K562 (cell line): ENCODE results near the gene TMEM217. TPM values are rescaled to one million over a fixed set of nuclear protein-coding genes. Genes with fewer than 3 reads are reported as not detected.

Experiments
- ATAC-seq: fragments of 200-7000 bp; cut with Tn5 transposase; 3 replicates; pipeline ENCODE4 v1.9.1; 2020; ENCODE audit warnings: moderate library complexity
- BruUV-seq: library from RNA; stranded (reverse); fragments of 400-500 nt; replicated peaks from 2 replicates; lab custom pipeline; 2021; lab: Mats Ljungman, UMichigan
- CTCF ChIA-PET: fragments of 300-600 bp; formaldehyde crosslinking; extraction: SDS; loops from one replicate; lab custom pipeline; 2021; ENCODE audit warnings: low intra/inter-chr PET ratio; lab: Yijun Ruan, JAX
- POLR2A ChIA-PET: fragments of 300-600, 350-650 bp; sonication (Branson Sonifier 250); formaldehyde crosslinking; extraction: SDS; loops from one replicate; lab custom pipeline; 2021; ENCODE audit warnings: antibody characterized with exemption, inconsistent platforms; lab: Yijun Ruan, JAX
- DNase-seq, 4 experiments: peaks; one replicate each; pipeline versions ENCODE4 v3.0.0 to v3.0.0-alpha.2; 2011 to 2018; ENCODE audit warnings: low spot score in 3 of 4, mixed read lengths in 3 of 4; ENCODE audit errors: extremely low read depth in 1 of 4
- FAIRE-seq: peaks from 2 replicates; lab custom pipeline; 2011; peaks lifted over from hg19 to GRCh38; lab: Jason Lieb, UNC
- H2AFZ ChIP-seq: 2 replicates; pipeline ENCODE4 v1.6.0; 2011; ENCODE audit warnings: low read depth, low read length, control low read depth, inconsistent platforms
- H3K27ac ChIP-seq: fragments of 200-600 bp; 3 replicates; pipeline ENCODE4 v1.8.0; 2011; ENCODE audit warnings: low read depth, mild to moderate bottlenecking, control low read depth, inconsistent platforms, low read length, moderate library complexity, mixed read lengths; ENCODE audit errors: extremely low read depth
- H3K27me3 ChIP-seq, 2 experiments: fragments of 300-600 bp in 1 of 2; 2 replicates in 1 of 2; 3 replicates in 1 of 2; pipeline versions ENCODE4 v1.6.0 to v1.8.0; 2011; ENCODE audit warnings: inconsistent platforms in 2 of 2, low read length in 2 of 2, mild to moderate bottlenecking in 1 of 2, mixed read lengths in 1 of 2, moderate library complexity in 1 of 2; ENCODE audit not compliant: control insufficient read depth in 2 of 2, insufficient read depth in 2 of 2
- H3K36me3 ChIP-seq: fragments of 300-600 bp; 3 replicates; pipeline ENCODE4 v1.8.0; 2011; ENCODE audit warnings: mild to moderate bottlenecking, low read length, inconsistent platforms; ENCODE audit not compliant: control insufficient read depth, insufficient read depth
- H3K4me1 ChIP-seq, 2 experiments: fragments of 200-600 bp in 1 of 2; replicated peaks in 1 of 2; 2 replicates in 1 of 2; 3 replicates in 1 of 2; pipeline versions ENCODE4 v1.5.1 to v1.8.0; 2011; ENCODE audit warnings: inconsistent platforms in 2 of 2, low read length in 2 of 2, mild to moderate bottlenecking in 1 of 2, mixed read lengths in 1 of 2, moderate library complexity in 1 of 2; ENCODE audit not compliant: control insufficient read depth in 2 of 2, insufficient read depth in 2 of 2
- H3K4me2 ChIP-seq: 2 replicates; pipeline ENCODE4 v1.6.1; 2011; ENCODE audit warnings: low read length, control low read depth, inconsistent platforms, mixed read lengths; ENCODE audit not compliant: insufficient read depth
- H3K4me3 ChIP-seq: fragments of 200-600 bp; sonication (generic), shearing (Covaris generic); 2 replicates; pipeline ENCODE4 v1.5.1; 2016; ENCODE audit warnings: control low read depth, inconsistent platforms
- H3K79me2 ChIP-seq: fragments of 200-600 bp; 3 replicates; pipeline ENCODE4 v1.8.0; 2011; ENCODE audit warnings: low read length, inconsistent platforms; ENCODE audit not compliant: control insufficient read depth, insufficient read depth
- H3K9ac ChIP-seq, 2 experiments: 2 replicates each; pipeline versions ENCODE4 v1.6.0 to v1.6.1; 2011; ENCODE audit warnings: low read depth in 2 of 2, low read length in 2 of 2, control low read depth in 1 of 2, inconsistent platforms in 1 of 2, mild to moderate bottlenecking in 1 of 2, mixed read lengths in 1 of 2; ENCODE audit not compliant: insufficient read depth in 1 of 2
- H3K9me1 ChIP-seq: one replicate; pipeline ENCODE4 v1.6.0; 2011; ENCODE audit warnings: inconsistent platforms, mild to moderate bottlenecking, low read length, moderate library complexity; ENCODE audit not compliant: control insufficient read depth, insufficient read depth
- H3K9me3 ChIP-seq: replicated peaks from 2 replicates; pipeline ENCODE4 v1.5.1; 2011; ENCODE audit warnings: low read depth, low read length, inconsistent platforms; ENCODE audit not compliant: control insufficient read depth, insufficient read depth
- H4K20me1 ChIP-seq: replicated peaks from 2 replicates; pipeline ENCODE4 v1.6.1; 2011; ENCODE audit warnings: low read length, inconsistent platforms, mixed read lengths; ENCODE audit not compliant: control insufficient read depth, insufficient read depth
- ZBTB40 ChIP-seq, 2 experiments: fragments of 450-650 bp in 1 of 2; sonication (generic) in 1 of 2; formaldehyde crosslinking in 1 of 2; IDR thresholded peaks; 2 replicates each; pipeline versions ENCODE4 v1.7.1 to v1.9.0; 2016 to 2022; ENCODE audit warnings: inconsistent platforms in 1 of 2, mild to moderate bottlenecking in 1 of 2, missing genetic modification reagents in 1 of 2
- ZNF449 ChIP-seq: fragments of 250-450 bp; sonication (Bioruptor Pico); IDR thresholded peaks from 2 replicates; pipeline ENCODE4 v1.8.0; 2022; ENCODE audit warnings: moderate library complexity, mild to moderate bottlenecking, inconsistent platforms
- WGBS: fragments of 100-300 bp; shearing (Covaris generic); methylation state at CpG from one replicate; pipeline ENCODE4 v1.1.6; 2016; ENCODE audit warnings: low coverage, mixed read lengths; ENCODE audit not compliant: insufficient coverage; ENCODE audit errors: missing lambda C conversion rate; 5-methylcytosine and 5-hydroxymethylcytosine counted together
- in situ Hi-C: fragments of 300-500 bp; cut with MboI; formaldehyde crosslinking; loops from 4 replicates; pipeline ENCODE4 v1.15.0; 2018; ENCODE audit warnings: inconsistent platforms, mixed read lengths
- intact Hi-C: fragments of 100-400 bp; cut with micrococcal nuclease; formaldehyde crosslinking; loops from 2 replicates; pipeline ENCODE4 v1.14.2; 2022
- polyA plus RNA-seq, 8 experiments: library from polyadenylated mRNA; depleted of rRNA in 4 of 8; stranded (reverse) in 5 of 8; unstranded in 3 of 8; fragments of >200 nt; fragmentation: Nextera tagmentation in 2 of 8; fragmentation: Illumina TruSeq in 1 of 8; extraction: Ambion mirVana in 2 of 8; extraction: Trizol in 1 of 8; gene quantifications; 2 replicates each; pipeline versions ENCODE4 v1.2.1 to v1.2.3, GENCODE V29; 2011 to 2014; ENCODE audit warnings: inconsistent platforms in 1 of 8, missing spikeins in 1 of 8
- total RNA-seq, 7 experiments: library from RNA; depleted of rRNA in 6 of 7; stranded (reverse); fragments of >200 nt in 6 of 7; fragmentation: Illumina TruSeq in 2 of 7; extraction: Trizol in 2 of 7; gene quantifications; 2 replicates each; pipeline versions ENCODE4 v1.2.1 to v1.2.3, GENCODE V29; 2011 to 2021; ENCODE audit warnings: low replicate concordance in 1 of 7

Gene TMEM217
- total and polyA plus RNA-seq, 9 of the 15 experiments (the other 6 are each of a cell fraction or from before 2014, with no cell fraction given) = 1.3 to 8.0 (median 1.9) TPM

GRCh38 chr6:37177935-37178517 is 79.9 kb downstream of the TMEM217 start:
- WGBS = 61% methylated on average over 8 of the region's 8 CpGs
- ChIA-PET POLR2A (interaction anchor here (0.7 to 9.3 kb wide), 11 partner anchors 9 to 518 kb away, joined by 3 to 128 read pairs (median 4); no protein-coding TSS in a partner anchor), CTCF (interaction anchor here (0.6 to 1.1 kb wide), 2 partner anchors 30 to 312 kb away, joined by 3 to 4 read pairs; no protein-coding TSS in a partner anchor)
- Histone ChIP-seq H3K27me3 (no peaks in the 10 kb centered on the region), H4K20me1 (0 out of 2 replicates have a peak, but pooled peaks cover 2% of the 10 kb centered on the region), H3K4me1 (peaks cover 39 to 59% of the 10 kb centered on the region in 2 experiments), H3K4me3 (no peak overlapping the region), H3K79me2 (peaks cover 53% of the 10 kb centered on the region), H3K9me1 (no peaks in the 10 kb centered on the region), H3K27ac (peak overlapping the region; percentile 82), H2AFZ (no peak overlapping the region), H3K36me3 (peaks cover 42% of the 10 kb centered on the region), H3K9me3 (no peaks in the 10 kb centered on the region; the same call in 1 of the 2 replicates), H3K4me2 (peak overlapping the region; percentile 87; the same call in 1 of the 2 replicates), H3K9ac (peak overlapping the region in 1 of 2 experiments; percentile 87; a peak in 1 of 4 replicates)
- intact Hi-C loops (loop anchor here (1.0 to 2.0 kb wide), 4 partner anchors 30 to 149 kb away; no protein-coding TSS in a partner anchor), in situ Hi-C loops (loop anchor here (10.0 kb wide), 1 partner anchor 153 kb away; no protein-coding TSS in a partner anchor)
- no peak for ATAC-seq
- BruUV-seq = no TSS peak
- DNase-seq = peak in 1 of 4 experiments; percentile 61
- FAIRE-seq = no peak
- TF ChIP-seq ZBTB40 (IDR thresholded peaks at IDR 0.05) (no peak), ZBTB40 (CRISPR knock-in tag; IDR thresholded peaks at IDR 0.05) (no peak), ZNF449 (CRISPR knock-in tag) (0 out of 2 replicates have a peak, but pooled peaks have one; percentile 25)
